Natural killer cell treated with Interleukin-12 subunit alpha and Interleukin-12 subunit beta and Interleukin-15 and Interleukin-18, amount 100 ng/mL, for 72 hours (primary cell): ENCODE data around the gene GRIFIN. TPM values are rescaled to one million over a fixed set of nuclear protein-coding genes. Genes with fewer than 3 reads are reported as not detected.
A peak's percentile ranks its signal among the peaks of the same experiment; 100 is the strongest.

Experiments
- ATAC-seq, 2 donors: fragments of 150-1000 bp; cut with Tn5 transposase in 1 of 2; sonication (Bioruptor Pico), chemical (Tn5 transposase) in 1 of 2; 2 replicates each; pipeline ENCODE4 v1.10.0; 2021
- DNase-seq: peaks from one replicate; pipeline ENCODE4 v3.0.0; 2022; ENCODE audit warnings: low spot score
- H3K27ac Mint-ChIP-seq, 2 donors: 1 replicate in 1 of 2; 2 replicates in 1 of 2; pipeline ENCODE4 v1.8.0; 2022; ENCODE audit warnings: mixed read lengths in 2 of 2, mild to moderate bottlenecking in 1 of 2, moderate library complexity in 1 of 2
- H3K27me3 Mint-ChIP-seq, 2 donors: 1 replicate in 1 of 2; 2 replicates in 1 of 2; pipeline ENCODE4 v1.8.0; 2022; ENCODE audit warnings: mixed read lengths in 2 of 2
- H3K36me3 Mint-ChIP-seq: one replicate; pipeline ENCODE4 v1.8.0; 2022; ENCODE audit warnings: mixed read lengths
- H3K4me1 Mint-ChIP-seq, 2 donors: 1 replicate in 1 of 2; 2 replicates in 1 of 2; pipeline ENCODE4 v1.8.0; 2022; ENCODE audit warnings: low read depth in 2 of 2, mixed read lengths in 2 of 2, mild to moderate bottlenecking in 1 of 2
- H3K4me3 Mint-ChIP-seq: one replicate; pipeline ENCODE4 v1.8.0; 2022; ENCODE audit warnings: mixed read lengths
- H3K9me3 Mint-ChIP-seq: 2 replicates; pipeline ENCODE4 v1.8.0; 2022; ENCODE audit warnings: mixed read lengths
- total RNA-seq, 2 donors: library from RNA; stranded (reverse); gene quantifications; one replicate each; pipeline ENCODE4 v1.2.3, GENCODE V29; 2022

GRIFIN gene
- total RNA-seq, 2 donors from 2014 or later = not detected

DNA sequence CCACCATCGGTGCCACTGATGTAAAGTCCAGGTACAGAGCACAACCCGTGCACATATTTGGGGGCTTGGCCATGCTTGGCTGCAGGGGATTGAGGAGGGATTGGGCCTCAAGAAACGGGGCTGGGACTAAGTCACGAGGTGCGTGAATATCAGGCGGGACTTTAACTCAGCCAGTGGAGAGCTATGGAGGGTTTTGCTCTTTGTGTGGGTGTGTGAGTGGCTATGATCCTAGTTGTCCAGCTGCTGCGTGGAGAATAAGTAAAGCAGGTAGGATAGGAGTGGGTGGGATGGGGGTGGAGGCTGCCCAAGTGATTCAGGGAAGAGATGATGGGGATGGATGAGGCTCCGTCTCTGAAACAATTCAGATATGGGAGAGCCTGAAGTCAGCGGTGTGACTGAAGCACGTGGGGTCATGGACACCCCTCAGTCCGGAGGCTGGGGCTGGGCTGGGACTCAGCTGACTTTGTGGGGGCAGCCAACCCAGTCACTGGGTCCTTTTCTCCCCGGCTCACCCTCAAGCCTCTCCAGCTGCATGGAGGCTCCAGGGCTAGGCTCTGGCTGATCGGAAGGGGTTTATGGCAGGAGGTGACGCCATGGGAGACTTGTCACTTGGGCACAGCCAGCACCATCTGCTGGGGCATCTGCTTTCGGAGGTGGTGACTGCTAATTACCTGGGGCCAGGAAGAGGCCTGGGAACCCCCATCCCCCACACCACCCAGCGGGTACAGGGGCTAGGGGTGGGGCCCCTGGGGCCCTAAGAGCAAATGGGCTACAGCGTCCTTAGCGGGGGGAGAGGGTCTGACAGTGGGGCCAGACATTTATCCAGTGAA, 41.7 kb upstream of the GRIFIN start:
- Mint-ChIP-seq H3K36me3 (no peaks in the 10 kb centered on the region), H3K27ac (peak overlapping the region in 1 of 2 donors; percentile 46), H3K9me3 (no peaks in the 10 kb centered on the region), H3K4me1 (peaks cover 16 to 19% of the 10 kb centered on the region in 2 donors), H3K27me3 (no peaks in the 10 kb centered on the region), H3K4me3 (peak overlapping the region; percentile 61)
- no peak for DNase-seq
- ATAC-seq = no peak

DNA sequence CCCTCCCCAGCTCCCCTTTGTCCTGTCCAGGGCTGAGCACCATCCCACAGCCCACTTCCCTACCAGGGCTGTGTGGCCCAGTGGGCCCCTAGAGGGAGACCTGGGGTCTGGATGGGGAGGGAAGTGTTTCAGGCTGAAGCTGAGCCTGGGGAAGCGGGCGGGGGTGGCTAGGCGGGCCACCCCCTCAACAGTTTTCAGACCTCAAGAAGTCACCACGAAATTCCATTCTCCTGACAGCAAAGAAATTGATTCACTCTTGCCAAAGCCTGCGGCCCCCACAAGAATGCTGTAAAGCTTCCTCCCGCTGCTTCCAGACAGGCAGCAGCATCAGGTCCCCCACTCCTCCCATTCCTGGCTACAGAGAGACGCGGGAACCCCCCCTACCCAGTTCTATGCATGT, 40.8 kb upstream of the GRIFIN start:
- DNase-seq (no peak), ATAC-seq (no peak)
- Mint-ChIP-seq H3K36me3 (no peaks in the 10 kb centered on the region), H3K4me1 (peaks cover 17 to 23% of the 10 kb centered on the region in 2 donors), H3K27ac (no peak overlapping the region), H3K9me3 (no peaks in the 10 kb centered on the region), H3K4me3 (no peak overlapping the region), H3K27me3 (no peaks in the 10 kb centered on the region)

DNA sequence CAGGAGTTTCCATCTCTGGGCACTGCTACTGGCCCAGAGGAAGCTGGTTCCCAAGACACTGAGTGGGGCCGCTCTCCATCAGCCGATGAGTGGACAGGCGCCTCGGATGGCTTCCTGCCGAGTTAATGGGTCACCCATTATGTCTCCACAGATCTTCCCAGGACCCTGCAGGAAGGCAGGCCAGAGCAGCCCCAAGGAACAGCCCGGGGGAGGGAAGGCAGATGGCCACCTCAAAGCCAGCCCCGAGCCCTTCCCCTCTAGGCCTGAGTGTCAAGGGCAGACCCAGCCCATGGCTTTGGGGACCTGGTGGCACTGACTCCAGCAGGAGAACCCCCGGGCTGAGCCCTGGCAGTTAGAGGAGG, 40.0 kb upstream of the GRIFIN start:
- no peak for ATAC-seq
- H3K4me3 Mint-ChIP-seq = no peak overlapping the region
- no peak for DNase-seq

DNA sequence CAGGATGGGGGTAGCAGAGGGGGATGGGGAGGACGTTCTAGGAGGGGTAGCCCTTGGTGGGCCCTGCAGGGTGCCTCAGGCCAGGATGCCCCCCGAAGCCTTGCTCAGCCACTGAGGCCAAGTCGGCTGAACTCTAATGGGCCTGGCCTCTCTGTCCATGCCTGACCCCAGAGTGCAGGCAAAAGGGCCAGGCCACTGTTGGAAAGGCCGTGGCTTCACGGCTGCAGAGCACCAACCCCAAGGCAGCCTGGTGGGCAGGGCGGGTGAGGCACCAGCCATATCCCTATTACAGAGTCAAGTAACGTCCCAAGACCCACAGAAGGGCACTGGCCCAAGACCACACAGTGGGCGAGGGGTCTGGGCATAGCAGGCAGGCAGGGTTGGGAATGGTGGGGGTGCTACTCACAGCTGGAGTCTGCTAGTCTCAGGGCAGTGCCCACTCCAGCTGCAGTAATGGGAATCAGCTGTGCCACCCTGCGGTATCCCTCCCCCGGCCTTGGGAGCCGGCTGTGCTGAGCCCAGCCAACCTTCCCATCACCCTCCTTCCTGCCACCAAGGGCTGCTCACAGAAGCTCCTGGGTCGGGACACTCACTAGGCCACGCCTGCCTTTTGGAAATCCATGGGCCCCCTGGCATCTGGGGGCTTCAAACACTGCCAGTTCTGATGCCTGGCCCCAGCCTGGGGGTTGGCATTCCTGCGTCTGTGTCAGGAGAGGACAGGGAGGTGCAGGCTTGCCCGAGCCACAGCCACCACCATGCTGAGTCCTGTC, 39.4 kb upstream of the GRIFIN start:
- H3K36me3 Mint-ChIP-seq = no peaks in the 10 kb centered on the region
- no peaks in the 10 kb centered on the region for H3K27me3 Mint-ChIP-seq
- no peak overlapping the region for H3K4me3 Mint-ChIP-seq
- DNase-seq (no peak), ATAC-seq (no peak)
- no peak overlapping the region for H3K27ac Mint-ChIP-seq
- no peaks in the 10 kb centered on the region for H3K9me3 Mint-ChIP-seq
- peaks cover 17 to 21% of the 10 kb centered on the region in 2 donors for H3K4me1 Mint-ChIP-seq

More for the DNA sequence above, 40.0 kb upstream of the GRIFIN start:
- no peak overlapping the region for H3K27ac Mint-ChIP-seq
- no peaks in the 10 kb centered on the region for H3K36me3 Mint-ChIP-seq
- H3K27me3 Mint-ChIP-seq = no peaks in the 10 kb centered on the region
- peaks cover 17 to 21% of the 10 kb centered on the region in 2 donors for H3K4me1 Mint-ChIP-seq
- no peaks in the 10 kb centered on the region for H3K9me3 Mint-ChIP-seq

DNA sequence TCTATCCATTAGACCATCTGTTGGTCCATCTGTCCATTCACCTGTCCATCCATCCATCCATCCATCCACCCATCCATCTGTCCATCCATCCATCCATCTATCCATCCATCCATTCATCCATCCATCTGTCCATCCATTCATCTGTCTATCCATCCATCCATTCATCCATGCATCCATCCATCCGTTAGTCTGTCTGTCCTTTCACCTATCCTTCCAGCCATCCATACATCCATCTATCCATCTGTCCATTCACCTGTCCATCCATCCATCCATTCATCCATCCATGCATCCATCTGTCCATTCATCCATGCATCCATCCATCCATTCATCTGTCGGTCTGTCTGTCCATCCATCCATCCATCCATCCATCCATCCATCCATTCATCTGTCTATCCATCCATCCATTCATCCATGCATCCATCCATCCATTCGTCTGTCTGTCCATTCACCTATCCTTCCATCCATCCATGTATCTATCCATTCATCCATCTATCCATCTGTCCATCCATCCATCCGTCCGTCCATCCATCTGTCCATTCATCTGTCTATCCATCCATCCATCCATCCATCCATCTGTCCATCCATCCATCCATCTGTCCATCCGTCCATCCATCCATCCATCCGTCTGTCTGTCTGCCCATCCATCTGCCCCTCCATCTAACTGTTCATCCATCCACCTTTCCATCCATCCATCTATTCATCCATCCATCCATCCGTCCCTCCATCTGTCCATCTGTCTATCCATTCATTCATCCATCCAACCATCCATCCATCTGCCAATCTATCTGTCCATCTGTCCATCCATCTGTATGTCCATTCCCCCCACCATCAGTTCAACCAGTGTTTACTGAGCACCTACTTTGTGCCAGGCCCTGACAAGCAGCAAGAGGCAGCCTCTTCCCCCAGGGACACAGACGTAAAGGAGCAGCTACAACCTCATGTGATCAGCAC, 38.5 kb upstream of the GRIFIN start:
- Mint-ChIP-seq H3K27me3 (no peaks in the 10 kb centered on the region), H3K4me3 (no peak overlapping the region), H3K27ac (no peak overlapping the region), H3K9me3 (no peaks in the 10 kb centered on the region), H3K36me3 (no peaks in the 10 kb centered on the region), H3K4me1 (peaks cover 17 to 24% of the 10 kb centered on the region in 2 donors)
- no peak for DNase-seq
- ATAC-seq = no peak

DNA sequence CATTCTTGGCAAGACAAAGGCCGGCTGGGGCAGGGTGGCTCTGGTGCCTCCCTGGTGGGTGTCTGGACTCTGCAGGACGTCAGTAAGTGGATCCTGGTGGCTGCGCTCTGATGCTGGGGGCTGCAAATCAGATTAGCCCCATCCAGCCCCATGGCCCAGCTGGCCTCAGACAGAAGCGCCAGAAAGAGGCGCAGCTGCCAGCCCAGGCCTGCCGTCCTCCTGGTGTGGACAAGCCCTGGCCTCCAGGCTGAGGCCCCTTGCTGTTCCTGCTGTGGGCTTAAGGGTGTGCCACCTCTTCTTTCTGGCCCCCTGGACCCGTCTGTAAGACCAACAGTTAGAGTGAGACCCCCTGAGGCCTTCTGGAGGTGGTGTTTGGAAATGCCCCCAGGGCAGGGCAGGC, 37.5 kb upstream of the GRIFIN start:
- ATAC-seq (no peak), DNase-seq (no peak)
- no peak overlapping the region for H3K4me3 Mint-ChIP-seq
- no peaks in the 10 kb centered on the region for H3K27me3 Mint-ChIP-seq
- H3K36me3 Mint-ChIP-seq = no peaks in the 10 kb centered on the region
- H3K9me3 Mint-ChIP-seq = no peaks in the 10 kb centered on the region
- no peak overlapping the region for H3K27ac Mint-ChIP-seq
- H3K4me1 Mint-ChIP-seq = peaks cover 25 to 33% of the 10 kb centered on the region in 2 donors

DNA sequence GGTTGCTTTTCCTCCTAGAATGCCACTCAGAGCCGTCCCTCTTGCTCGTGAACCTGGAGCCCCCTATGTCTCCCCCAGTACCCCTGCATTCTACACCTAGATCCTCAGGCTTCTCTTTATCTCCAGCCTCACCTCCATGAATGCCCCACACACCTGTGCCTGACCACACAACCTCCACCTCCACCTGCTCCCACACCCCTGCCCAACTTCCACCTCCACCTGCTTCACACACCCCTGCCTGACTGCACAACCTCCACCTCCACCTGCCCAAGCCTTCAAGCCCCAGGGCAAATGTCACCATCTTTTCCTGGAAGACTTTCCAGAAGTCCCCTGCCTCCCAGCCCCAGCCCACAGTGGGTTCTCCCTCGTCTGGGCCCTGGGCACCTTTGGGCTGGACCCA, 36.5 kb upstream of the GRIFIN start:
- Mint-ChIP-seq H3K4me3 (no peak overlapping the region), H3K9me3 (no peaks in the 10 kb centered on the region), H3K4me1 (peaks cover 28 to 36% of the 10 kb centered on the region in 2 donors), H3K27me3 (no peaks in the 10 kb centered on the region), H3K36me3 (no peaks in the 10 kb centered on the region), H3K27ac (peak overlapping the region; percentile 80 to 82)
- DNase-seq = no peak
- ATAC-seq = no peak

DNA sequence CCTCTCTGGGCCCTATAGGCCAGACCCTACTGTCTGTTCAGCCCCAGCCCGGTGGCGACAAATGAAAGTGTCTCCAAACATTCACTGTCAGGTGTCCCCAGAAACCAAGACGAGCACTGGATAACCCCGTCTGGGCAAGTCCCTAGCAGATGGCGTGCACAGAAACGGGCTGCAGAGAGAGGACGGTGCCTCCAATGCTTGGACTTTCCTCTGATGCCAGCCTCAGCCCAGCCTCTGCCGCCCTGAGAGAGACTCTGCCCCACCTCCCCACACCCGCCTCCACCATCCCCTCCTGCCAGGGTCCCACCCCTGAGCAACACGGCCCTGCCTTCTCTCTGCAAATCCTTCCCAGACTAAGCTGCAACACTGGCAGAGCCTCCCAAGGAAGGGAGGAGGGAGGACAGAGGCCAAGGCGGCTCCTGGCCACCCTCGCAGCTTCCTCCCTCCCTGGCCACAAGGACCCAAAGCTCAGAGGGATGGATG, 36.0 kb upstream of the GRIFIN start:
- DNase-seq = no peak
- Mint-ChIP-seq H3K27me3 (no peaks in the 10 kb centered on the region), H3K4me1 (peaks cover 25 to 32% of the 10 kb centered on the region in 2 donors), H3K27ac (peak overlapping the region; percentile 80 to 82), H3K36me3 (no peaks in the 10 kb centered on the region), H3K4me3 (peak overlapping the region; percentile 74), H3K9me3 (no peaks in the 10 kb centered on the region)
- ATAC-seq = no peak

DNA sequence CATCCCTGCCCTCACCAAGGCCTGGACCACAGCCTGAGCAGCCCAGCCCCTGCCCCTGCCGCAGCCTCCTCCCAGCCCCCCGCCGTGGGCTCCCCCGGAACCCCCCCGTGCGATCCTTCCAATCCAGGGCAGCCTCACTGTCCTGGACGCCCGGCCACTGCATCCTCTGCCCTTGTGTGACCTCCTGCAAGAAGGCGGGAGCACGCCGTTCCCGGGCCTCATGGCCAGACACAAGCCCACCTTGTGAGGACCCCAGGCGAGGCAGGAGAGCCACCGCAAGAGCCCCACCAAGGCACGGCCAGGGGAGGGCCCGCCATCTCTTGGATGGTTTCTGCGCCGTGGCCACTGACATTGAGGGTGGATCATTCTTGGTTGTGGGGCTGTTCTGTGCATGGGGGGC, 35.6 kb upstream of the GRIFIN start:
- Mint-ChIP-seq H3K4me3 (peak overlapping the region; percentile 74), H3K27me3 (no peaks in the 10 kb centered on the region), H3K4me1 (peaks cover 25 to 32% of the 10 kb centered on the region in 2 donors), H3K27ac (peak overlapping the region; percentile 80 to 82), H3K36me3 (no peaks in the 10 kb centered on the region), H3K9me3 (no peaks in the 10 kb centered on the region)
- DNase-seq (no peak), ATAC-seq (no peak)

DNA sequence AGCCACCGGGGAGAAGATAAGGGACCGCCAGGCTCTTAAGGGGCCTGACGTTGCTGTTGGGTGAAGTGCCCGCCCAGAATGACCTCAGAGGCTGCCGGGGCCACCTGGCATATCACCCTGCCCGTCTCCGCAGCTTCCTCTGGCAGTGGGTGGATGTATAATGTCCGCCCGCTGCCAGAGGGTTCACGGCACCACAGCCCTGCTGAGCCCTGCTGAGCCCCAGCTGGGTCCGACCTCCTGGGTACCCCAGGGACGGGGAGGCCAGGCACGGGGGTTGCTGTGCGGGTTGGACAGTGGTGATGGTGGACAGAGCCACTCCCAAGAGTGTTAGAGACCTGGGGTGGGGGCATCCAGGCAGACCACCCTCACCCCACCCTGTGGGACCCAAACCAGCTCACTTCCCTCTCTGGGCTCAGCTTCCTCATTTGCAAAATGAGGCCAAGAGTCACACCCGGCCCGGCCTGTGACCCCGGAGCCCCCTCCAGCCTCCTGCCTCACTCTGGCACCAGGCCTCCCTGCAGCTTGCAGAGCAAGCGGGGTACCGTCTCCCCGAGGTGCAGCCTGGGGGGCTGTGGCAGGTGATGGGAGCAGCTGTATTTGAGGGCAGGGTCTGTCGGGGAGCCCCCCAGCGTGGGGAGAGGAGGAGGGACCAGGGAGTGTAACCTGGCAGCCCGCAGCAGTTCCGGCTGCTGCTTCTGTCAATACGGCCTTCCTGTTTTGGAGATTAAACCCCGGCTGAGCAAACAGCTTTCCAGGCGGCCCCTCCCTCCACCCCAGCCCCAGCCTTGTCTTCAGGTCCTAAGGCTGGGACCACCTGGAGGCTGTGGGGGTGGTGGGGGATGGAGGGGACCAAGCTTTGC, 34.9 kb upstream of the GRIFIN start:
- peak overlapping the region; percentile 41 for H3K4me3 Mint-ChIP-seq
- DNase-seq (no peak), ATAC-seq (peak; percentile 65 to 72)
- no peaks in the 10 kb centered on the region for H3K9me3 Mint-ChIP-seq
- no peaks in the 10 kb centered on the region for H3K36me3 Mint-ChIP-seq
- peaks cover 25 to 35% of the 10 kb centered on the region in 2 donors for H3K4me1 Mint-ChIP-seq
- H3K27me3 Mint-ChIP-seq = no peaks in the 10 kb centered on the region
- H3K27ac Mint-ChIP-seq = peak overlapping the region; percentile 80 to 82

DNA sequence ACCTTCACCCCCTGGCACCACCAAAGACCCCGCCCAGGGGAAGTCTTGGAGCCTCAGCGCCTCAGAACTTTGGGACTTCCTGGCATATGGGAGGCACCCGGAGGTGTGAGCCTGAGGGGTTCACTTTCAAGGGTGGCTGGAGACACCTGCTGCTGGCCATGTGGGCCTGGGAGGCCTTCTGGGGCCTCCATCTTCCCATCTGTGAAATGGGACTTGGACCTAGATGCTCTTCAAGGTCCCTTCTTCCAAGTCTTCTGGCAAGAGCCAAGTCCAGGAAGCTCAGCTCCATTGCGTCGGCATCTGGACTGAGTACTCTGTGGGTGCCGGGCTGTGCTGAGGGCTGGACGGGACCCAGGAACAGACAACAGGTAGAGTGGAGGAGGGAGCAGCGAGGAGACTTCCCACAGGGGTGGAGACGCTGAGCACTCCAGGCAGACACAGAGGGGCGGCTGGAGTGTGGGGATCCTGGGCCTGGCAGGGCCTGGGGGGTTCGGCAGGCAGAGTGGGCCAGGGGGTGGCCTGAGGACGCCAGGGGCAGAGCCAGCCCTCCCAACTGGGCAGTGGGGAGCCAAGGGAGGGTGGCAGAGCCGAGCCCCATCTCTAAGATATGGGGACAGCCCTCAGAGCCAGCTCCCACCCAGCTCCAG, 34.1 kb upstream of the GRIFIN start:
- no peak for ATAC-seq
- Mint-ChIP-seq H3K9me3 (no peaks in the 10 kb centered on the region), H3K4me1 (peaks cover 25 to 35% of the 10 kb centered on the region in 2 donors), H3K36me3 (no peaks in the 10 kb centered on the region), H3K27ac (peak overlapping the region; percentile 18 to 44), H3K4me3 (peak overlapping the region; percentile 22), H3K27me3 (no peaks in the 10 kb centered on the region)
- no peak for DNase-seq

DNA sequence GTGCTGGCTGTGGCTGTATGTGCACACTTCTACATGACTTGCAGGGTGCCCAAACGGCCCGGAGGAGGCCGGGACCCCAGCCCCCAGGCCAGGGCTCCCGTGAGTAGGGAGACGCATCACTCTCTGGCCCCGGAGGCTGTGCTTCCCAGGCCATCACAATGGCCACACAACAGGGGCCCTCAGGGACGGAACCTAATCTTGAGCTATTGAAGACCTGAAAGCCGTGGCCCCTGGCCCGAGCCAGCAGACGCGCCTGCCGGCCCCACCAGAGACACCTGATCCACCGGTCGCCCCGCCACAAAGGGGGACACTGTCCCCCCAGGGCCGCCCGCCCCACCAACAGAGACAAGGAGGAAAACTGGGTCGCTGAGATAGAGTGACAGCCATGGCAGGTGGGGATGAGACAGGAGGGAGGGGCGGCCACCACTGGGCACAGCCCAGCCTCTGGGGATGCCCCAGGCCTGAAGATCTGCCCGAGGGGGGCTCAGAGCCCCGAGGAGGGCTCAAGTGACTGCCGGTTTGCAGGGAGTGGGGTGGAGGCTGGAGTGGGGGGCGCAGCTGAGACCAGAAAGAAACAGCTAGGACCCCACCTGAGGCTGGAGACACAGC, 33.2 kb upstream of the GRIFIN start:
- Mint-ChIP-seq H3K9me3 (no peaks in the 10 kb centered on the region), H3K27me3 (no peaks in the 10 kb centered on the region), H3K27ac (peak overlapping the region; percentile 57 to 77), H3K4me1 (peaks cover 25 to 35% of the 10 kb centered on the region in 2 donors), H3K36me3 (no peaks in the 10 kb centered on the region), H3K4me3 (peak overlapping the region; percentile 63)
- DNase-seq (no peak), ATAC-seq (no peak)
